NCI-H1417 (cell line): ENCODE measurements around the gene NF1.
"Not testable (repeated sequence)": the region's sequence is repeated elsewhere in the genome, so short reads cannot be mapped to it uniquely, and the experiment has no call there.

Experiments
- DNase-seq, 3 experiments: peaks; one replicate each; lab custom pipeline; 2025; lab: John Stamatoyannopoulos, UW

Gene NF1

GRCh38 chr17:31252741-31253140, 158.0 kb downstream of the NF1 start:
- DNase-seq, result no peak

- DNase-seq, result no peak
Observed at GRCh38 chr17:31254654-31255053, 159.9 kb downstream of the NF1 start.

GRCh38 chr17:31256936-31257335, 162.2 kb downstream of the NF1 start:
- no peak for DNase-seq

GRCh38 chr17:31260151-31260550, 165.4 kb downstream of the NF1 start:
- no peak for DNase-seq

- DNase-seq, result no peak
Observed at GRCh38 chr17:31261601-31262000, 166.8 kb downstream of the NF1 start.

- not testable (repeated sequence) for DNase-seq
Observed at GRCh38 chr17:31262923-31263322, 168.1 kb downstream of the NF1 start.

- DNase-seq, result no peak
Observed at GRCh38 chr17:31266042-31266441, 171.3 kb downstream of the NF1 start.

GRCh38 chr17:31269036-31269577, 174.3 kb downstream of the NF1 start:
- no peak for DNase-seq

GRCh38 chr17:31269578-31269983, 174.8 kb downstream of the NF1 start:
- DNase-seq, result peak in 1 of 3 experiments; percentile 12

- no peak for DNase-seq
Observed at GRCh38 chr17:31272236-31272635, 177.5 kb downstream of the NF1 start.

- no peak for DNase-seq
Observed at GRCh38 chr17:31272803-31273202, 178.0 kb downstream of the NF1 start.

GRCh38 chr17:31273516-31273915, 178.7 kb downstream of the NF1 start:
- no peak for DNase-seq

- DNase-seq, result peak in 1 of 3 experiments; percentile 50
Observed at GRCh38 chr17:31274252-31274651, 179.5 kb downstream of the NF1 start.

- no peak for DNase-seq
Observed at GRCh38 chr17:31275116-31275515, 180.3 kb downstream of the NF1 start.

- DNase-seq, result no peak
Observed at GRCh38 chr17:31279401-31279800, 184.6 kb downstream of the NF1 start.

GRCh38 chr17:31281061-31281460, 186.3 kb downstream of the NF1 start:
- no peak for DNase-seq

GRCh38 chr17:31283841-31284240, 189.1 kb downstream of the NF1 start:
- no peak for DNase-seq

- DNase-seq, result no peak
Observed at GRCh38 chr17:31286587-31286986, 191.8 kb downstream of the NF1 start.

GRCh38 chr17:31287932-31288331, 193.2 kb downstream of the NF1 start:
- not testable (repeated sequence) for DNase-seq

GRCh38 chr17:31289790-31290189, 195.0 kb downstream of the NF1 start:
- DNase-seq, result no peak

- no peak for DNase-seq
Observed at GRCh38 chr17:31291820-31292219, 197.0 kb downstream of the NF1 start.

GRCh38 chr17:31293581-31293980, 198.8 kb downstream of the NF1 start:
- no peak for DNase-seq

GRCh38 chr17:31294231-31294630, 199.5 kb downstream of the NF1 start:
- no peak for DNase-seq

GRCh38 chr17:31294820-31295488, 200.2 kb downstream of the NF1 start:
- no peak for DNase-seq
